A549 treated with ZK216348 at 1 μM for 4 hours (cell line): Measurements from ENCODE around the gene BMP7. TPM values are rescaled to one million over a fixed set of nuclear protein-coding genes. Genes with fewer than 3 reads are reported as not detected.

Experiments
- total RNA-seq: library from RNA; stranded (reverse); fragments of 200-300 nt; extraction: Qiagen RNA extraction; gene quantifications from 5 replicates; pipeline ENCODE4 v1.2.3, GENCODE V29; 2022; ENCODE audit warnings: low read depth

BMP7 gene
- total RNA-seq, result 0.13 to 0.78 TPM (median 0.55 TPM) in 5 replicates

GRCh38 chr20:57266291-57267157 is at the start of gene BMP7:
BMP7 (minus strand) TSS chr20:57266641; CDS start chr20:57266122, 519 bp downstream.

Other genes with a start within 250 kb of the BMP7 start
- not detected in 5 replicates for gene SPO11, start 63.2 kb upstream of the BMP7 start, total RNA-seq
- 58.9 to 72.4 TPM (median 61.4 TPM) in 5 replicates for gene RAE1, start 84.6 kb upstream of the BMP7 start, total RNA-seq
- 19.3 to 38.0 TPM (median 35.7 TPM) in 5 replicates for gene RBM38, start 124.8 kb upstream of the BMP7 start, total RNA-seq